Suprapubic skin (tissue), 4 donors: ENCODE measurements around the gene EXOC2. TPM values are rescaled to one million over a fixed set of nuclear protein-coding genes. Genes with fewer than 3 reads are reported as not detected.

Source experiments
- DNase-seq, 2 donors: peaks; one replicate each; pipeline ENCODE4 v3.0.0-alpha.2; 2019; ENCODE audit warnings: low spot score in 2 of 2
- H3K27ac ChIP-seq: fragments of 200-600 bp; sonication (generic); one replicate; pipeline ENCODE4 v1.5.1; 2019
- H3K27me3 ChIP-seq: fragments of 200-600 bp; sonication (generic); one replicate; pipeline ENCODE4 v1.5.1; 2019
- H3K36me3 ChIP-seq: fragments of 200-600 bp; sonication (generic); one replicate; pipeline ENCODE4 v1.5.1; 2019
- H3K4me1 ChIP-seq: fragments of 200-600 bp; sonication (generic); one replicate; pipeline ENCODE4 v1.5.1; 2019
- H3K4me3 ChIP-seq: fragments of 200-600 bp; sonication (generic); one replicate; pipeline ENCODE4 v1.5.1; 2019; ENCODE audit warnings: mild to moderate bottlenecking
- H3K9me3 ChIP-seq: fragments of 200-600 bp; sonication (generic); one replicate; pipeline ENCODE4 v1.5.1; 2019
- EP300 ChIP-seq: sonication (generic); formaldehyde crosslinking; IDR thresholded peaks from one replicate; pipeline ENCODE4 v1.6.1; 2017; ENCODE audit warnings: antibody characterized with exemption
- POLR2A ChIP-seq, 2 donors: fragments of 450-650 bp; IDR thresholded peaks; one replicate each; pipeline ENCODE4 v1.6.1; 2017; ENCODE audit warnings: antibody characterized with exemption in 2 of 2, mild to moderate bottlenecking in 2 of 2, moderate library complexity in 2 of 2
- POLR2AphosphoS5 ChIP-seq, 3 donors: sonication (generic); formaldehyde crosslinking; IDR thresholded peaks; one replicate each; pipeline ENCODE4 v1.6.1; 2017; ENCODE audit warnings: antibody characterized with exemption in 3 of 3
- WGBS: methylation state at CpG from one replicate; pipeline ENCODE4 v1.1.5; 2018; 5-methylcytosine and 5-hydroxymethylcytosine counted together
- total RNA-seq, 4 donors: library from RNA; depleted of rRNA; stranded (reverse); fragments of >200 nt; gene quantifications; one replicate each; pipeline ENCODE4 v1.1.0, GENCODE V29; 2016
- TF ChIP-seq, protein P1 (sequence below), 2 donors: fragments of 200-600 bp in 1 of 2; fragments of 450-650 bp in 1 of 2; sonication (generic) in 1 of 2; IDR thresholded peaks; one replicate each; pipeline ENCODE4 v1.5.1; 2016 to 2019; ENCODE audit warnings: antibody characterized with exemption in 2 of 2, mild to moderate bottlenecking in 1 of 2, moderate library complexity in 1 of 2

The EXOC2 gene
- total RNA-seq, 4 donors from 2014 or later, result 17.7 to 28.1 (median 20.3) TPM

DNA sequence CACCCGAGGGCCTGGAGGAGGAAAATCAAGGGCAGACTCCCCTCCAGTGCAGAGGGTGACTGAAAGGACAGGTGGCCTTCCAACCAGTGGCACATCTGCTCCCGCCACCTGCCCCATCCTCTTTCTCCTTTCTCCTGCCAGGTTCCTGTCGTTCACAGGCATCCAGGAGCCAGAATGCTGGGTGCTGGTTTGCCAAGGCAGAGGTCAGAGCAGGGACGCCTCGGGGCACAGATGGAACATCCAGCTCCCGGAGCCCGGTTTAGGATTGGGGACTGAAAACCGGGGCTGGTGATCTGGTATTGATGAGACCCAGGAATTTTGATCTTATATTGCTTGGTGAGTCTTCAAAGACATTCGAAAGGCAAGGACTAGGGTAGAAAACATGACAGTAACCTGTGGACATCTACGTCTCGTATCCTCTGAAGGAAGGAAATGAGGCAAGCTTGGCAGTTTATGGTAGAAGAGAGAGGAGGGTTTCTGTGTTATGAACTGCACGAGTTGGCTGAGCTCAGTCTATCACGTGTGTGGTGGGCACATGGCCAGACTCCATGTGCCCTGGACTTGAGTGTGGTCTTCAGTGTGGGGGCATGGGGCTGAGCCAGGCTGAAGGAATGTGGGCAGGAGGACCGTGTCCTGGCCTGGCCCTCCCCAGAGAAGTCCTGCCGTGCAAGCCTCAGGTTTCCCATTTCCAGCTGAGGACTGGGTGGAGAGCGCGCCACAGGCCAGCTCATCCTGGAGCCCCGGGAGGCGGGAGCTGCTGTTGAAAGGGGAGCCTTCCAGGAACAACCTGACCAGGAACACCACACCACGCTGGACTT lies 227.2 kb downstream of the EXOC2 start:
- H3K4me1 ChIP-seq, result no peaks in the 10 kb centered on the region
- H3K9me3 ChIP-seq, result no peaks in the 10 kb centered on the region
- no peak overlapping the region for H3K27ac ChIP-seq
- H3K27me3 ChIP-seq, result peaks cover 23% of the 10 kb centered on the region
- no peak for TF ChIP-seq POLR2AphosphoS5 (IDR thresholded peaks at IDR 0.05)
- TF ChIP-seq EP300, result no peak
- no peak for TF ChIP-seq POLR2A (IDR thresholded peaks at IDR 0.05)
- TF ChIP-seq, protein P1, sequence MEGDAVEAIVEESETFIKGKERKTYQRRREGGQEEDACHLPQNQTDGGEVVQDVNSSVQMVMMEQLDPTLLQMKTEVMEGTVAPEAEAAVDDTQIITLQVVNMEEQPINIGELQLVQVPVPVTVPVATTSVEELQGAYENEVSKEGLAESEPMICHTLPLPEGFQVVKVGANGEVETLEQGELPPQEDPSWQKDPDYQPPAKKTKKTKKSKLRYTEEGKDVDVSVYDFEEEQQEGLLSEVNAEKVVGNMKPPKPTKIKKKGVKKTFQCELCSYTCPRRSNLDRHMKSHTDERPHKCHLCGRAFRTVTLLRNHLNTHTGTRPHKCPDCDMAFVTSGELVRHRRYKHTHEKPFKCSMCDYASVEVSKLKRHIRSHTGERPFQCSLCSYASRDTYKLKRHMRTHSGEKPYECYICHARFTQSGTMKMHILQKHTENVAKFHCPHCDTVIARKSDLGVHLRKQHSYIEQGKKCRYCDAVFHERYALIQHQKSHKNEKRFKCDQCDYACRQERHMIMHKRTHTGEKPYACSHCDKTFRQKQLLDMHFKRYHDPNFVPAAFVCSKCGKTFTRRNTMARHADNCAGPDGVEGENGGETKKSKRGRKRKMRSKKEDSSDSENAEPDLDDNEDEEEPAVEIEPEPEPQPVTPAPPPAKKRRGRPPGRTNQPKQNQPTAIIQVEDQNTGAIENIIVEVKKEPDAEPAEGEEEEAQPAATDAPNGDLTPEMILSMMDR (IDR thresholded peaks at IDR 0.05), result no peak
- H3K4me3 ChIP-seq, result no peak overlapping the region
- H3K36me3 ChIP-seq, result no peaks in the 10 kb centered on the region
- WGBS, result 77% methylated on average over 16 of the region's 20 CpGs
- DNase-seq, result no peak

DNA sequence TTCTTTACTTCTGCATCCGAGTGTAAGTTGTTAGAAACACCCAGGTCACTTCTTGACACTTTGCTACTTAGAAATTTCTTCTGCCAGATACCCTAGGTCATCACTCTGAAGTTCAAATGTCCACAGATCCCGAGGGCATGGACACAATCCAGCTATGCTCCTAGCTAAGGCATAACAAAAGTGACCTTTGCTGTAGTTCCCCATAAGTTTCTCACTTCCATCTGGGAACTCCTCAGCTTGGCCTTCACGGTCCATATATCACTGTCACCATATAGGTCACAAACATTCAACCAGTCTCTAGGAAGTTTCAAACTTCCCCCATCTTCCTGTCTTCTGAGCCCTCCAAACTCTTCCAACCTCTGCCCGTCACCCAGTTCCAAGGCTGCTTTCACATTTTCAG lies 236.1 kb downstream of the EXOC2 start:
- Histone ChIP-seq H3K27ac (no peak overlapping the region), H3K9me3 (no peaks in the 10 kb centered on the region), H3K36me3 (no peaks in the 10 kb centered on the region), H3K4me3 (no peak overlapping the region), H3K4me1 (no peaks in the 10 kb centered on the region), H3K27me3 (peaks cover 9% of the 10 kb centered on the region)
- TF ChIP-seq POLR2AphosphoS5 (IDR thresholded peaks at IDR 0.05) (no peak), POLR2A (IDR thresholded peaks at IDR 0.05) (no peak)
- TF ChIP-seq, protein P1 (IDR thresholded peaks at IDR 0.05), result no peak
- no peak for DNase-seq
- 85% methylated on average over 4 of the region's 4 CpGs for WGBS

DNA sequence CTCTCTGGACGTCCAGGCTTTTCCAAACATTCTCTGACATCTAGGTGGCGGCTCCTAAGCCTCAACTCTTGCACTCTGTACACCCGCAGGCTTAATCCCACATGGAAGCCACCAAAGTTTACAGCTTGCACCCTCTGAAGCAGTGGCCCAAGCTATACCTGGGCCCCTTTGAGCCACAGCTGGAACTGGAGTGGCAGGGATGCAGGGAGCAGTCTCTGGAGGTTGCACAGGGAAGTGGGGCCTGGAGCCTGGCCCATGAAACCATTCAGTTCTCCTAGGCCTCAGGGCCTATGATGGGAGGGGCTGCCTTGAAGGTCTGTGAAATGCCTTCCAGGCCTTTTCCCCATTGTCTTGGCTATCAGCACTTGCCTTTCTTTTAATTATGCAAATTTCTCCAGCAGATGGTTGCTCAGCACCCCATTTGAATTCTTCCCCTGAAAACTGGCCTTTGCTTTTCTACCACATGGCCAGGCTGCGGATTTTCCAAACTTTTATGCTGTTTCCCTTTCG lies 236.5 kb downstream of the EXOC2 start:
- Histone ChIP-seq H3K4me1 (no peaks in the 10 kb centered on the region), H3K4me3 (no peak overlapping the region), H3K36me3 (no peaks in the 10 kb centered on the region), H3K27me3 (peaks cover 9% of the 10 kb centered on the region), H3K27ac (no peak overlapping the region), H3K9me3 (no peaks in the 10 kb centered on the region)
- WGBS, result 94% methylated on average over 5 of the region's 5 CpGs
- DNase-seq, result no peak
- TF ChIP-seq, protein P1 (IDR thresholded peaks at IDR 0.05), result no peak
- TF ChIP-seq POLR2A (IDR thresholded peaks at IDR 0.05) (no peak), EP300 (no peak)

DNA sequence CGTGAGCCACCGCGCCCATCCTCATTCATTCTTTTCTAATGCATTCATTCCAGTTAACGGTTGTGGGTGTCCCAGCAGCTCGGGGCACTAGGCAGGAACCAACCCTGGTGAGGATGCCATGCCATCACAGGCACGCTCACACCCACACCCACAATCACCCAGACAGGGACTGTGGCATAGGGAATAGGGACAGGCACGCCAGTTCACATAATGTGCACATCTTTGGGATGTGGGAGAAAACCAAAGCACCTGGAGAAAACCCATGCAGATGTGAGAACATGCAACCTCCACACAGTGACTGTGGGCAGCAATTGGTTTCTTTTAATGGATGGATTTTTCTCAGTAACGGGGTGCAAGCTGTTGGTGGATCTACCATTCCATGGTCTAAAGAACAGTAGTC lies 237.1 kb downstream of the EXOC2 start:
- H3K36me3 ChIP-seq, result no peaks in the 10 kb centered on the region
- TF ChIP-seq, protein P1 (IDR thresholded peaks at IDR 0.05), result no peak
- TF ChIP-seq POLR2AphosphoS5 (IDR thresholded peaks at IDR 0.05) (no peak), POLR2A (IDR thresholded peaks at IDR 0.05) (no peak), EP300 (no peak)
- WGBS, result 92% methylated on average over 8 of the region's 8 CpGs
- no peaks in the 10 kb centered on the region for H3K4me1 ChIP-seq
- no peaks in the 10 kb centered on the region for H3K9me3 ChIP-seq
- peaks cover 4% of the 10 kb centered on the region for H3K27me3 ChIP-seq
- H3K27ac ChIP-seq, result no peak overlapping the region
- no peak for DNase-seq
- H3K4me3 ChIP-seq, result no peak overlapping the region

DNA sequence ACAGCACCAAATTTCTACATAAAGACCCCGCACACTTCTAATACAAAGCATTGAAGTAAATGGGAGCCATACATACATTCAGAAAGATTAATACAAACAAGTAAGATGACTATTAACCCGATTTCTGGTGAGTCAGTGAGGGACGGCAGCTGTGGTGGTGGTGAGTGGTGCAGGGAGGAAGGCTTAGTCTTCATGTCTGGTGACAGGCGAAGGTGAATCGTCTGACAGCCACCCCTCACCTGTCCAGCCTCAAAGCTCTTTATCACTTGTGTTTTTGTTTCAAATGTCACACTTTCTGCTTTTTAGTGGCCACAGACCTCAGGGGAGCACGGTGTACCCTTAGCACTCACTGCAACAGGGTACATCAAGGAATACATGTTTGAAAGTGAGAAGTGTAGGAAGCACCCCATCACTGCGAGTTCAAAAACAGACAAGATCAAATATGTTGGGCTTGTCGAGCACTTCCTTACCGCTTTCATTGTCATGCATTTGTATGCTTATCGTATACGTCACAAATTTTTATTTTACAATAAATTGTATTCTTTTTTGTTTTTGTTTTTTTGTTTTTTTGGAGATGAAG lies 237.8 kb downstream of the EXOC2 start:
- Histone ChIP-seq H3K9me3 (no peaks in the 10 kb centered on the region), H3K4me1 (no peaks in the 10 kb centered on the region), H3K36me3 (no peaks in the 10 kb centered on the region), H3K27me3 (peaks cover 4% of the 10 kb centered on the region), H3K27ac (no peak overlapping the region), H3K4me3 (no peak overlapping the region)
- TF ChIP-seq POLR2AphosphoS5 (IDR thresholded peaks at IDR 0.05) (no peak), EP300 (no peak), POLR2A (IDR thresholded peaks at IDR 0.05) (no peak)
- TF ChIP-seq, protein P1 (IDR thresholded peaks at IDR 0.05), result no peak
- no peak for DNase-seq
- 91% methylated on average over 11 of the region's 11 CpGs for WGBS
